Endothelial cell of umbilical vein (primary cell): ENCODE data around the gene NCKAP5. TPM values are rescaled to one million over a fixed set of nuclear protein-coding genes. Genes with fewer than 3 reads are reported as not detected.

ENCODE experiments used
- BruUV-seq: library from RNA; stranded (reverse); fragments of 400-500 nt; replicated peaks from 2 replicates; lab custom pipeline; 2021; lab: Mats Ljungman, UMichigan
- CTCF ChIA-PET: fragments of 300-600, 350-600 bp; sonication (Branson Sonifier 250); formaldehyde crosslinking; loops from one replicate; lab custom pipeline; 2021; ENCODE audit warnings: antibody characterized with exemption, inconsistent platforms; lab: Charles Lee
- POLR2A ChIA-PET: fragments of 300-600, 350-600 bp; sonication (Branson Sonifier 250); formaldehyde crosslinking; loops from one replicate; lab custom pipeline; 2021; ENCODE audit warnings: antibody characterized with exemption, inconsistent platforms; lab: Charles Lee
- DNase-seq: peaks from one replicate; pipeline ENCODE4 v3.0.0-alpha.2; 2011; ENCODE audit warnings: low read depth, low spot score
- FAIRE-seq: peaks from 2 replicates; lab custom pipeline; 2011; peaks lifted over from hg19 to GRCh38; lab: Jason Lieb, UNC
- H2AFZ ChIP-seq: 2 replicates; pipeline ENCODE4 v1.6.0; 2012; ENCODE audit warnings: low read depth, low read length, control low read depth, inconsistent platforms
- H3K27ac ChIP-seq: 2 replicates; pipeline ENCODE4 v1.5.1; 2011; ENCODE audit warnings: low read depth, mild to moderate bottlenecking, control low read depth, low read length, moderate library complexity; ENCODE audit not compliant: insufficient read depth
- H3K27me3 ChIP-seq, 2 experiments: 2 replicates each; pipeline versions ENCODE4 v1.6.0 to v1.6.1; 2011; ENCODE audit warnings: low read length in 2 of 2, mixed read lengths in 1 of 2; ENCODE audit not compliant: control insufficient read depth in 2 of 2, insufficient read depth in 2 of 2
- H3K36me3 ChIP-seq, 2 experiments: 2 replicates in 1 of 2; 3 replicates in 1 of 2; pipeline ENCODE4 v1.5.1; 2011; ENCODE audit warnings: low read length in 2 of 2, mild to moderate bottlenecking in 1 of 2, moderate library complexity in 1 of 2; ENCODE audit not compliant: control insufficient read depth in 2 of 2, insufficient read depth in 2 of 2; ENCODE audit errors: extremely low read depth in 1 of 2
- H3K4me1 ChIP-seq: 3 replicates; pipeline ENCODE4 v1.5.1; 2011; ENCODE audit warnings: mild to moderate bottlenecking, low read length; ENCODE audit not compliant: control insufficient read depth, insufficient read depth; ENCODE audit errors: extremely low read depth
- H3K4me2 ChIP-seq: 2 replicates; pipeline ENCODE4 v1.6.1; 2011; ENCODE audit warnings: low read length, control low read depth, mixed read lengths; ENCODE audit not compliant: insufficient read depth
- H3K4me3 ChIP-seq, 3 experiments: fragments of 200-600 bp in 1 of 3; sonication (generic), shearing (Covaris generic) in 1 of 3; replicated peaks in 1 of 3; 2 replicates each; pipeline ENCODE4 v1.5.1; 2011 to 2016; ENCODE audit warnings: control low read depth in 3 of 3, low read length in 3 of 3, mild to moderate bottlenecking in 2 of 3, inconsistent platforms in 1 of 3, low read depth in 1 of 3, moderate library complexity in 1 of 3; ENCODE audit not compliant: insufficient read depth in 1 of 3
- H3K79me2 ChIP-seq: 2 replicates; pipeline ENCODE4 v1.6.0; 2012; ENCODE audit warnings: low read length, inconsistent platforms; ENCODE audit not compliant: control insufficient read depth, insufficient read depth
- H3K9ac ChIP-seq: replicated peaks from 2 replicates; pipeline ENCODE3; 2011; ENCODE audit warnings: low read length, control low read depth; ENCODE audit not compliant: insufficient read depth; ENCODE audit errors: extremely low read depth
- H3K9me1 ChIP-seq: replicated peaks from 3 replicates; pipeline ENCODE4 v1.6.0; 2011; ENCODE audit warnings: mild to moderate bottlenecking, low read length; ENCODE audit not compliant: control insufficient read depth, insufficient read depth; ENCODE audit errors: extremely low read depth
- H3K9me3 ChIP-seq: replicated peaks from 2 replicates; pipeline ENCODE4 v1.5.1; 2012; ENCODE audit warnings: low read length, inconsistent platforms; ENCODE audit not compliant: control insufficient read depth, insufficient read depth
- H4K20me1 ChIP-seq: replicated peaks from 2 replicates; pipeline ENCODE3; 2011; ENCODE audit warnings: mild to moderate bottlenecking, low read length; ENCODE audit not compliant: control insufficient read depth, insufficient read depth; ENCODE audit errors: extremely low read depth
- CTCF ChIP-seq, 2 donors: IDR thresholded peaks; 1 replicate in 1 of 2; 2 replicates in 1 of 2; pipeline ENCODE4 v1.5.1; 2011; ENCODE audit warnings: low read length in 2 of 2, mild to moderate bottlenecking in 2 of 2, moderate library complexity in 2 of 2, control low read depth in 1 of 2, inconsistent platforms in 1 of 2, low read depth in 1 of 2; ENCODE audit not compliant: insufficient read depth in 1 of 2; ENCODE audit errors: extremely low read depth in 1 of 2
- EZH2 ChIP-seq: IDR thresholded peaks from 2 replicates; pipeline ENCODE4 v1.6.1; 2012; ENCODE audit warnings: borderline replicate concordance, low read depth, mild to moderate bottlenecking, moderate library complexity, low read length, inconsistent platforms; ENCODE audit not compliant: severe bottlenecking
- FOS ChIP-seq: IDR thresholded peaks from 2 replicates; pipeline ENCODE4 v1.6.1; 2011; ENCODE audit warnings: mild to moderate bottlenecking, low read length, moderate library complexity, borderline replicate concordance; ENCODE audit not compliant: insufficient read depth
- GATA2 ChIP-seq: IDR thresholded peaks from 2 replicates; pipeline ENCODE4 v1.7.0; 2011; ENCODE audit warnings: low read depth, mild to moderate bottlenecking, moderate library complexity, mixed read lengths, low read length; ENCODE audit not compliant: insufficient read length, insufficient read depth
- JUN ChIP-seq: IDR thresholded peaks from 2 replicates; pipeline ENCODE4 v1.6.1; 2011; ENCODE audit warnings: borderline replicate concordance, low read depth; ENCODE audit not compliant: insufficient read length, insufficient read depth
- MAX ChIP-seq: IDR thresholded peaks from 2 replicates; pipeline ENCODE4 v1.6.1; 2011; ENCODE audit not compliant: insufficient read depth, insufficient read length
- MYC ChIP-seq: IDR thresholded peaks from one replicate; pipeline ENCODE4 v1.6.1; 2011; ENCODE audit warnings: mild to moderate bottlenecking, low read depth, low read length
- POLR2A ChIP-seq: IDR thresholded peaks from 2 replicates; pipeline ENCODE4 v1.6.1; 2012; ENCODE audit warnings: low read depth, mild to moderate bottlenecking, control low read depth, low read length
- POLR2AphosphoS5 ChIP-seq: IDR thresholded peaks from 2 replicates; pipeline ENCODE4 v1.6.1; 2012; ENCODE audit warnings: low read depth, mild to moderate bottlenecking, control low read depth, low read length, moderate library complexity; ENCODE audit not compliant: insufficient read depth
- dilution Hi-C: fragments of 300-500 bp; cut with MboI; formaldehyde crosslinking; loops from one replicate; pipeline ENCODE4 v1.15.0; 2019; ENCODE audit warnings: low sequenced_read_pairs; ENCODE audit not compliant: extremely low pct_ligation_motif_present
- intact Hi-C: fragments of 100-400 bp; cut with micrococcal nuclease; formaldehyde crosslinking; loops from one replicate; pipeline ENCODE4 v1.10.0; 2022
- polyA plus RNA-seq, 4 experiments: library from polyadenylated mRNA; depleted of rRNA in 3 of 4; stranded (reverse) in 3 of 4; unstranded in 1 of 4; fragments of >200 nt; gene quantifications; 2 replicates each; pipeline versions ENCODE4 v1.2.1 to v1.2.3, GENCODE V29; 2011 to 2012; ENCODE audit warnings: missing spikeins in 1 of 4
- total RNA-seq: library from RNA; stranded (reverse); gene quantifications from 2 replicates; pipeline ENCODE4 v1.2.3, GENCODE V29; 2021

The NCKAP5 gene
- total and polyA plus RNA-seq, 2 donors (not counting 3 experiments of a cell fraction or from before 2014, with no cell fraction given) = 0.47 to 3.3 TPM

GRCh38 chr2:132680544-132680943 is 887.7 kb downstream of the NCKAP5 start:
- H3K27ac ChIP-seq = no peak overlapping the region
- no peaks in the 10 kb centered on the region for H4K20me1 ChIP-seq
- DNase-seq (no peak), FAIRE-seq (no peak)
- TF ChIP-seq MYC (no peak), POLR2AphosphoS5 (no peak), FOS (no peak), GATA2 (no peak), EZH2 (no peak), CTCF (IDR thresholded peaks at IDR 0.05; ENCODE audit: extremely low read depth in 1 of 2, insufficient read depth in 1 of 2, low read depth in 1 of 2, low read length in 2 of 2) (no peak), MAX (no peak), POLR2A (no peak), JUN (no peak)
- ChIA-PET CTCF (no interaction called here), POLR2A (no interaction called here)
- no peak overlapping the region for H3K4me3 ChIP-seq
- no peaks in the 10 kb centered on the region for H3K9me1 ChIP-seq
- H3K4me2 ChIP-seq = no peak overlapping the region
- intact Hi-C loops = no loop called here
- no peak overlapping the region for H2AFZ ChIP-seq
- H3K36me3 ChIP-seq = no peaks in the 10 kb centered on the region
- H3K9me3 ChIP-seq = no peaks in the 10 kb centered on the region
- H3K79me2 ChIP-seq = no peaks in the 10 kb centered on the region
- H3K9ac ChIP-seq = no peak overlapping the region
- peaks cover 0 to 1% of the 10 kb centered on the region in 2 experiments for H3K27me3 ChIP-seq
- H3K4me1 ChIP-seq = peaks cover 7% of the 10 kb centered on the region
- no TSS peak for BruUV-seq
- dilution Hi-C loops = no loop called here
